Lower leg skin (tissue), 4 donors: ENCODE data around the gene PMP22. TPM values are rescaled to one million over a fixed set of nuclear protein-coding genes. Genes with fewer than 3 reads are reported as not detected.

ENCODE experiments used
- DNase-seq, 2 donors: peaks; one replicate each; pipeline ENCODE4 v3.0.0-alpha.2; 2019; ENCODE audit warnings: low spot score in 2 of 2
- H3K4me3 ChIP-seq: fragments of 200-600 bp; sonication (generic); 2 replicates; pipeline ENCODE4 v1.5.1; 2017; ENCODE audit warnings: mild to moderate bottlenecking, low read depth; ENCODE audit not compliant: poor library complexity, severe bottlenecking
- CTCF ChIP-seq, 3 donors: fragments of 450-650 bp; IDR thresholded peaks; one replicate each; pipeline ENCODE4 v1.5.1; 2016; ENCODE audit warnings: antibody characterized with exemption in 3 of 3, mild to moderate bottlenecking in 3 of 3, moderate library complexity in 2 of 3
- POLR2A ChIP-seq, 2 donors: fragments of 450-650 bp; IDR thresholded peaks; one replicate each; pipeline ENCODE4 v1.6.1; 2016 to 2017; ENCODE audit warnings: antibody characterized with exemption in 2 of 2, mild to moderate bottlenecking in 1 of 2, moderate library complexity in 1 of 2
- WGBS, 2 donors: methylation state at CpG; one replicate each; pipeline ENCODE4 v1.1.5; 2018; 5-methylcytosine and 5-hydroxymethylcytosine counted together
- intact Hi-C: fragments of 100-400 bp; cut with DNase I; formaldehyde crosslinking; loops from one replicate; pipeline ENCODE4 v1.15.0; 2023; ENCODE audit warnings: low total_unique reads
- total RNA-seq, 4 donors: library from RNA; depleted of rRNA; stranded (reverse); fragments of >200 nt; gene quantifications; one replicate each; pipeline ENCODE4 v1.1.0, GENCODE V29; 2016

The PMP22 gene
- total RNA-seq, 4 donors from 2014 or later: 34.9 to 120 (median 64.5) TPM

GRCh38 chr17:15303851-15304250 is 38.7 kb upstream of the PMP22 start:
- TF ChIP-seq CTCF (IDR thresholded peaks at IDR 0.05) (no peak), POLR2A (IDR thresholded peaks at IDR 0.05) (no peak)
- WGBS, 2 donors: 87 to 91% methylated on average over 14 of the region's 14 CpGs
- no peak overlapping the region for H3K4me3 ChIP-seq
- DNase-seq: no peak
- intact Hi-C loops: no loop called here

- 23 to 53% methylated on average over 3 of the region's 3 CpGs for WGBS, 2 donors
- TF ChIP-seq CTCF (IDR thresholded peaks at IDR 0.05): no peak
- no peak for TF ChIP-seq POLR2A (IDR thresholded peaks at IDR 0.05)
- no peak overlapping the region for H3K4me3 ChIP-seq
- DNase-seq: no peak
- intact Hi-C loops: no loop called here
Observed at GRCh38 chr17:15303268-15303667, 38.1 kb upstream of the PMP22 start.

GRCh38 chr17:15301845-15302244 is 36.7 kb upstream of the PMP22 start:
- 92 to 93% methylated on average over 6 of the region's 6 CpGs for WGBS, 2 donors
- TF ChIP-seq POLR2A (IDR thresholded peaks at IDR 0.05) (no peak), CTCF (IDR thresholded peaks at IDR 0.05) (no peak)
- DNase-seq: no peak
- intact Hi-C loops: no loop called here
- no peak overlapping the region for H3K4me3 ChIP-seq

GRCh38 chr17:15298176-15298575 is 33.0 kb upstream of the PMP22 start:
- no peak overlapping the region for H3K4me3 ChIP-seq
- DNase-seq: no peak
- intact Hi-C loops: no loop called here
- whole genome bisulfite sequencing, 2 donors: 78 to 94% methylated on average over 5 of the region's 5 CpGs
- TF ChIP-seq CTCF (IDR thresholded peaks at IDR 0.05): no peak
- no peak for TF ChIP-seq POLR2A (IDR thresholded peaks at IDR 0.05)

GRCh38 chr17:15293558-15293957 is 28.4 kb upstream of the PMP22 start:
- WGBS, 2 donors: 72 to 86% methylated on average over 3 of the region's 3 CpGs
- intact Hi-C loops: no loop called here
- TF ChIP-seq POLR2A (IDR thresholded peaks at IDR 0.05) (no peak), CTCF (IDR thresholded peaks at IDR 0.05) (no peak)
- no peak for DNase-seq
- no peak overlapping the region for H3K4me3 ChIP-seq

- intact Hi-C loops: no loop called here
- TF ChIP-seq CTCF (IDR thresholded peaks at IDR 0.05) (no peak), POLR2A (IDR thresholded peaks at IDR 0.05) (no peak)
- no peak overlapping the region for H3K4me3 ChIP-seq
- WGBS, 2 donors: 75 to 78% methylated on average over 8 of the region's 8 CpGs
- no peak for DNase-seq
Observed at GRCh38 chr17:15291674-15292361, 26.7 kb upstream of the PMP22 start.
